ENCODE results near the gene SPHK1. TPM values are rescaled to one million over a fixed set of nuclear protein-coding genes. Genes with fewer than 3 reads are reported as not detected.

Gene SPHK1
- polyA plus RNA-seq, 1 donor from 2014 or later = 2.7 TPM

- Histone ChIP-seq H3K79me2 (replicated peaks; ENCODE audit: insufficient read depth, low read length) (no peaks in the 10 kb centered on the region), H3K27ac (ENCODE audit: low read length) (no peak overlapping the region), H3K4me3 (ENCODE audit: low read length) (no peak overlapping the region), H3K4me2 (ENCODE audit: low read length) (no peak overlapping the region), H3K36me3 (ENCODE audit: insufficient read depth, low read length) (peaks cover 6% of the 10 kb centered on the region), H3K27me3 (ENCODE audit: insufficient read depth, low read depth, low read length) (no peaks in the 10 kb centered on the region), H3K9me2 (ENCODE audit: insufficient read depth, low read length) (no peaks in the 10 kb centered on the region), H2AFZ (ENCODE audit: low read depth, low read length) (no peak overlapping the region), H3K9ac (ENCODE audit: low read length) (no peak overlapping the region), H3K9me3 (ENCODE audit: low read length) (no peaks in the 10 kb centered on the region), H3F3A (ENCODE audit: insufficient read depth, low read length, poor library complexity, severe bottlenecking) (no peaks in the 10 kb centered on the region), H4K20me1 (ENCODE audit: insufficient read depth) (no peaks in the 10 kb centered on the region)
- TF ChIP-seq SMC3 (conservative IDR thresholded peaks at IDR 0.05; ENCODE audit: poor library complexity) (no peak), RAD21 (conservative IDR thresholded peaks at IDR 0.05) (no peak), EZH2 (IDR thresholded peaks at IDR 0.05; ENCODE audit: borderline replicate concordance, insufficient read depth, low read length, poor library complexity, severe bottlenecking) (no peak), POLR2AphosphoS5 (IDR thresholded peaks at IDR 0.05) (no peak), TAF1 (IDR thresholded peaks at IDR 0.05; ENCODE audit: low read depth) (no peak), EP300 (conservative IDR thresholded peaks at IDR 0.05; ENCODE audit: poor library complexity, severe bottlenecking) (no peak), MXI1 (conservative IDR thresholded peaks at IDR 0.05; ENCODE audit: poor library complexity, severe bottlenecking) (no peak), REST (IDR thresholded peaks at IDR 0.05; ENCODE audit: borderline replicate concordance) (no peak)
- TF ChIP-seq, protein P1, sequence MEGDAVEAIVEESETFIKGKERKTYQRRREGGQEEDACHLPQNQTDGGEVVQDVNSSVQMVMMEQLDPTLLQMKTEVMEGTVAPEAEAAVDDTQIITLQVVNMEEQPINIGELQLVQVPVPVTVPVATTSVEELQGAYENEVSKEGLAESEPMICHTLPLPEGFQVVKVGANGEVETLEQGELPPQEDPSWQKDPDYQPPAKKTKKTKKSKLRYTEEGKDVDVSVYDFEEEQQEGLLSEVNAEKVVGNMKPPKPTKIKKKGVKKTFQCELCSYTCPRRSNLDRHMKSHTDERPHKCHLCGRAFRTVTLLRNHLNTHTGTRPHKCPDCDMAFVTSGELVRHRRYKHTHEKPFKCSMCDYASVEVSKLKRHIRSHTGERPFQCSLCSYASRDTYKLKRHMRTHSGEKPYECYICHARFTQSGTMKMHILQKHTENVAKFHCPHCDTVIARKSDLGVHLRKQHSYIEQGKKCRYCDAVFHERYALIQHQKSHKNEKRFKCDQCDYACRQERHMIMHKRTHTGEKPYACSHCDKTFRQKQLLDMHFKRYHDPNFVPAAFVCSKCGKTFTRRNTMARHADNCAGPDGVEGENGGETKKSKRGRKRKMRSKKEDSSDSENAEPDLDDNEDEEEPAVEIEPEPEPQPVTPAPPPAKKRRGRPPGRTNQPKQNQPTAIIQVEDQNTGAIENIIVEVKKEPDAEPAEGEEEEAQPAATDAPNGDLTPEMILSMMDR (IDR thresholded peaks at IDR 0.05; ENCODE audit: poor library complexity, severe bottlenecking) = no peak
Measured at GRCh38 chr17:76397184-76397583, 12.8 kb downstream of the SPHK1 start.

DNA sequence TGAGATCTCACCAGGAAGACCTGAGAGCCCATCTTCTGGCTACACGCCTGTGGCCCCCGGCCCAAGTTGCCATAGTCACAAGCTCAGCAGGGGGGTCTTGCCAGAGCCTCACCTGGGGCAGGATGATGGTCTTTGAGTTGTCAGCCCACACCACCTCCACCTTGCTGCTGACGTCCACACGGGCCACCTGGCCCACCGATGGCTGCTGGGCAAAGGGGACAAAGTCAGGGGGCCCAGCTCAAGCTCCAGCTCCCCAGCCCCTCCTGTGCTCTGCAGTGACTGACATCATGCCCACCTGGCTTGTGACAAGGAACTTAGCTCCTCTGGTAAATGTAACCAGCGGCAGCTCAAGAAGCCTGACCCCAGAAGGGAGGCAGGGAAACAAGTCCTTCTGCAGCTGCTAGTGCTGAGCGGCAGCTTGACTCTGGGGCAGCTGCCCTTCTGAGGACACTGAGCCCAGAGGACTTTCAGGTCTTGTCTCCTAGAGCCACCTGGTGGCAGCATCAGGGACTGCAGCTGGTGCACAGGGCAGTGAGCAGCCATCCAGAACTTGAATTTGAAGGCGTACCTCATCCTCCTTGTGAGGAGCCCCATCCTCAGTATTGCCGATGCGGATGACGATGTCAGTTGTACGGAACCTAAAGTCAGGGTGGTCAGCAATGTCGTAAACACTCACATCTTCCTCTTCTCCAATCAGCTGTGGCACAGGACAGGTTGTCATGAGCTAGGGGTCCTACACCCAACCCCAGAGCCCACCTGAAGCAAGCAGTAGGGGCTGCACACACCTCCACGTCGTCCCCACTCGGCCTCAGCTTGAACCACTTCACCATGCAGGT, 13.5 kb downstream of the SPHK1 start:
- Histone ChIP-seq H3F3A (ENCODE audit: insufficient read depth, low read length, poor library complexity, severe bottlenecking) (no peaks in the 10 kb centered on the region), H3K79me2 (replicated peaks; ENCODE audit: insufficient read depth, low read length) (no peaks in the 10 kb centered on the region), H3K9ac (ENCODE audit: low read length) (no peak overlapping the region), H4K20me1 (ENCODE audit: insufficient read depth) (no peaks in the 10 kb centered on the region), H3K27me3 (ENCODE audit: insufficient read depth, low read depth, low read length) (no peaks in the 10 kb centered on the region), H3K9me3 (ENCODE audit: low read length) (no peaks in the 10 kb centered on the region), H3K27ac (ENCODE audit: low read length) (no peak overlapping the region), H3K36me3 (ENCODE audit: insufficient read depth, low read length) (peaks cover 6% of the 10 kb centered on the region), H3K4me2 (ENCODE audit: low read length) (no peak overlapping the region), H2AFZ (ENCODE audit: low read depth, low read length) (no peak overlapping the region), H3K4me3 (ENCODE audit: low read length) (no peak overlapping the region), H3K9me2 (ENCODE audit: insufficient read depth, low read length) (no peaks in the 10 kb centered on the region)
- TF ChIP-seq, protein P1 (IDR thresholded peaks at IDR 0.05; ENCODE audit: poor library complexity, severe bottlenecking) = peak; percentile 94
- TF ChIP-seq MXI1 (conservative IDR thresholded peaks at IDR 0.05; ENCODE audit: poor library complexity, severe bottlenecking) (no peak), RAD21 (conservative IDR thresholded peaks at IDR 0.05) (peak; percentile 89), POLR2AphosphoS5 (IDR thresholded peaks at IDR 0.05) (no peak), REST (IDR thresholded peaks at IDR 0.05; ENCODE audit: borderline replicate concordance) (no peak), SMC3 (conservative IDR thresholded peaks at IDR 0.05; ENCODE audit: poor library complexity) (peak; percentile 95), TAF1 (IDR thresholded peaks at IDR 0.05; ENCODE audit: low read depth) (no peak), EP300 (conservative IDR thresholded peaks at IDR 0.05; ENCODE audit: poor library complexity, severe bottlenecking) (no peak), EZH2 (IDR thresholded peaks at IDR 0.05; ENCODE audit: borderline replicate concordance, insufficient read depth, low read length, poor library complexity, severe bottlenecking) (no peak)

Data from neural cell (in vitro differentiated cells).